Endothelial cell of umbilical vein (primary cell): ENCODE measurements around the gene DTX3. TPM values are rescaled to one million over a fixed set of nuclear protein-coding genes. Genes with fewer than 3 reads are reported as not detected.

Experiments
- BruUV-seq: library from RNA; stranded (reverse); fragments of 400-500 nt; replicated peaks from 2 replicates; lab custom pipeline; 2021; lab: Mats Ljungman, UMichigan
- CTCF ChIA-PET: fragments of 300-600, 350-600 bp; sonication (Branson Sonifier 250); formaldehyde crosslinking; loops from one replicate; lab custom pipeline; 2021; ENCODE audit warnings: antibody characterized with exemption, inconsistent platforms; lab: Charles Lee
- POLR2A ChIA-PET: fragments of 300-600, 350-600 bp; sonication (Branson Sonifier 250); formaldehyde crosslinking; loops from one replicate; lab custom pipeline; 2021; ENCODE audit warnings: antibody characterized with exemption, inconsistent platforms; lab: Charles Lee
- DNase-seq: peaks from one replicate; pipeline ENCODE4 v3.0.0-alpha.2; 2011; ENCODE audit warnings: low read depth, low spot score
- FAIRE-seq: peaks from 2 replicates; lab custom pipeline; 2011; peaks lifted over from hg19 to GRCh38; lab: Jason Lieb, UNC
- H2AFZ ChIP-seq: 2 replicates; pipeline ENCODE4 v1.6.0; 2012; ENCODE audit warnings: low read depth, low read length, control low read depth, inconsistent platforms
- H3K27ac ChIP-seq: 2 replicates; pipeline ENCODE4 v1.5.1; 2011; ENCODE audit warnings: low read depth, mild to moderate bottlenecking, control low read depth, low read length, moderate library complexity; ENCODE audit not compliant: insufficient read depth
- H3K27me3 ChIP-seq, 2 experiments: 2 replicates each; pipeline versions ENCODE4 v1.6.0 to v1.6.1; 2011; ENCODE audit warnings: low read length in 2 of 2, mixed read lengths in 1 of 2; ENCODE audit not compliant: control insufficient read depth in 2 of 2, insufficient read depth in 2 of 2
- H3K36me3 ChIP-seq, 2 experiments: 2 replicates in 1 of 2; 3 replicates in 1 of 2; pipeline ENCODE4 v1.5.1; 2011; ENCODE audit warnings: low read length in 2 of 2, mild to moderate bottlenecking in 1 of 2, moderate library complexity in 1 of 2; ENCODE audit not compliant: control insufficient read depth in 2 of 2, insufficient read depth in 2 of 2; ENCODE audit errors: extremely low read depth in 1 of 2
- H3K4me1 ChIP-seq: 3 replicates; pipeline ENCODE4 v1.5.1; 2011; ENCODE audit warnings: mild to moderate bottlenecking, low read length; ENCODE audit not compliant: control insufficient read depth, insufficient read depth; ENCODE audit errors: extremely low read depth
- H3K4me2 ChIP-seq: 2 replicates; pipeline ENCODE4 v1.6.1; 2011; ENCODE audit warnings: low read length, control low read depth, mixed read lengths; ENCODE audit not compliant: insufficient read depth
- H3K4me3 ChIP-seq, 3 experiments: fragments of 200-600 bp in 1 of 3; sonication (generic), shearing (Covaris generic) in 1 of 3; replicated peaks in 1 of 3; 2 replicates each; pipeline ENCODE4 v1.5.1; 2011 to 2016; ENCODE audit warnings: control low read depth in 3 of 3, low read length in 3 of 3, mild to moderate bottlenecking in 2 of 3, inconsistent platforms in 1 of 3, low read depth in 1 of 3, moderate library complexity in 1 of 3; ENCODE audit not compliant: insufficient read depth in 1 of 3
- H3K79me2 ChIP-seq: 2 replicates; pipeline ENCODE4 v1.6.0; 2012; ENCODE audit warnings: low read length, inconsistent platforms; ENCODE audit not compliant: control insufficient read depth, insufficient read depth
- H3K9ac ChIP-seq: replicated peaks from 2 replicates; pipeline ENCODE3; 2011; ENCODE audit warnings: low read length, control low read depth; ENCODE audit not compliant: insufficient read depth; ENCODE audit errors: extremely low read depth
- H3K9me1 ChIP-seq: replicated peaks from 3 replicates; pipeline ENCODE4 v1.6.0; 2011; ENCODE audit warnings: mild to moderate bottlenecking, low read length; ENCODE audit not compliant: control insufficient read depth, insufficient read depth; ENCODE audit errors: extremely low read depth
- H3K9me3 ChIP-seq: replicated peaks from 2 replicates; pipeline ENCODE4 v1.5.1; 2012; ENCODE audit warnings: low read length, inconsistent platforms; ENCODE audit not compliant: control insufficient read depth, insufficient read depth
- H4K20me1 ChIP-seq: replicated peaks from 2 replicates; pipeline ENCODE3; 2011; ENCODE audit warnings: mild to moderate bottlenecking, low read length; ENCODE audit not compliant: control insufficient read depth, insufficient read depth; ENCODE audit errors: extremely low read depth
- EZH2 ChIP-seq: IDR thresholded peaks from 2 replicates; pipeline ENCODE4 v1.6.1; 2012; ENCODE audit warnings: borderline replicate concordance, low read depth, mild to moderate bottlenecking, moderate library complexity, low read length, inconsistent platforms; ENCODE audit not compliant: severe bottlenecking
- FOS ChIP-seq: IDR thresholded peaks from 2 replicates; pipeline ENCODE4 v1.6.1; 2011; ENCODE audit warnings: mild to moderate bottlenecking, low read length, moderate library complexity, borderline replicate concordance; ENCODE audit not compliant: insufficient read depth
- GATA2 ChIP-seq: IDR thresholded peaks from 2 replicates; pipeline ENCODE4 v1.7.0; 2011; ENCODE audit warnings: low read depth, mild to moderate bottlenecking, moderate library complexity, mixed read lengths, low read length; ENCODE audit not compliant: insufficient read length, insufficient read depth
- JUN ChIP-seq: IDR thresholded peaks from 2 replicates; pipeline ENCODE4 v1.6.1; 2011; ENCODE audit warnings: borderline replicate concordance, low read depth; ENCODE audit not compliant: insufficient read length, insufficient read depth
- MYC ChIP-seq: IDR thresholded peaks from one replicate; pipeline ENCODE4 v1.6.1; 2011; ENCODE audit warnings: mild to moderate bottlenecking, low read depth, low read length
- POLR2A ChIP-seq: IDR thresholded peaks from 2 replicates; pipeline ENCODE4 v1.6.1; 2012; ENCODE audit warnings: low read depth, mild to moderate bottlenecking, control low read depth, low read length
- POLR2AphosphoS5 ChIP-seq: IDR thresholded peaks from 2 replicates; pipeline ENCODE4 v1.6.1; 2012; ENCODE audit warnings: low read depth, mild to moderate bottlenecking, control low read depth, low read length, moderate library complexity; ENCODE audit not compliant: insufficient read depth
- dilution Hi-C: fragments of 300-500 bp; cut with MboI; formaldehyde crosslinking; loops from one replicate; pipeline ENCODE4 v1.15.0; 2019; ENCODE audit warnings: low sequenced_read_pairs; ENCODE audit not compliant: extremely low pct_ligation_motif_present
- intact Hi-C: fragments of 100-400 bp; cut with micrococcal nuclease; formaldehyde crosslinking; loops from one replicate; pipeline ENCODE4 v1.10.0; 2022
- polyA plus RNA-seq, 4 experiments: library from polyadenylated mRNA; depleted of rRNA in 3 of 4; stranded (reverse) in 3 of 4; unstranded in 1 of 4; fragments of >200 nt; gene quantifications; 2 replicates each; pipeline versions ENCODE4 v1.2.1 to v1.2.3, GENCODE V29; 2011 to 2012; ENCODE audit warnings: missing spikeins in 1 of 4
- total RNA-seq: library from RNA; stranded (reverse); gene quantifications from 2 replicates; pipeline ENCODE4 v1.2.3, GENCODE V29; 2021
- TF ChIP-seq, protein P1 (sequence below), 2 donors: IDR thresholded peaks; 1 replicate in 1 of 2; 2 replicates in 1 of 2; pipeline ENCODE4 v1.5.1; 2011; ENCODE audit warnings: low read length in 2 of 2, mild to moderate bottlenecking in 2 of 2, moderate library complexity in 2 of 2, control low read depth in 1 of 2, inconsistent platforms in 1 of 2, low read depth in 1 of 2; ENCODE audit not compliant: insufficient read depth in 1 of 2; ENCODE audit errors: extremely low read depth in 1 of 2
- TF ChIP-seq, protein P2 (sequence below): IDR thresholded peaks from 2 replicates; pipeline ENCODE4 v1.6.1; 2011; ENCODE audit not compliant: insufficient read depth, insufficient read length

Gene DTX3
- total and polyA plus RNA-seq, 2 donors (not counting 3 experiments of a cell fraction or from before 2014, with no cell fraction given) = 34.5 to 51.4 TPM

DNA sequence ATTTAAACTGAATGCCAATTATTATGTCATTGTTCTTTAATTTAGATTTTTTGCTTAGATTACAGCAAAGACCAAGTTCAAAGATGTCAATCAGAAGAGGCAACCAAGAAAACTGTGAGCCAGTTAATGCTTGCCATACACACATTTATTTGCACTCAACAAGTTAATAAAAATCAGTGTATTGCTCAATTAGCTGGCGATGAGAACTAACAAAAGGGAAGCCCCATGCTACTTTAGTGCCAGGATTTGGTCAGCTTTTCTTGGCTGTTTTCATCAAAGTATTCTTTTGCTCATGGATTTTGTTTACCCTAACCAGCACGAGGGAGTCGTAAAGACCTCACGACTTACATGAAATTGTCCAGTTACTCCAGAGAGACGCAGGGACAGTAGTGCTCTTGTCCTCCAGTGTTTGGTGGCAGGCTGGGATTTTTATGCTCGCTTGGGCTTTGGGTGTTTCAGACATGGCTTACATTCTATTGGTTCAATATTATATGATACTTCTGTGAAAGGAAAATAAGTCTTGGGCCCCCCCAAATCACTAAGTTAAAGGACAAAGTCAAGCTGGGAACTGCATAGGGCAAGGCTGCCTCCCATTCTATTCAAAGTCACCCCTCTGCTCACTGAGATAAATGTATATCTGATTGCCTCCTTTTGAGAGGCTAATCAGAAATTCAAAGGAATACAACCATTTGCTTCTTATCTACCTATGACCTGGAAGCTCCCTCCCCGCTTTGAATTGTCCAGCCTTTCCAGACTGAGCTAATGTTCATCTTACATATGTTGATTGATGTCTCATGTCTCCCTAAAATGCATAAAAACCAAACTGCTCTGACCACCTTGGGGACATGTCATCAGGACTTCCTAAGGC, 35.8 kb downstream of the DTX3 start:
- Histone ChIP-seq H3K36me3 (no peaks in the 10 kb centered on the region), H3K27me3 (peaks cover 14 to 17% of the 10 kb centered on the region in 2 experiments), H3K4me3 (no peak overlapping the region), H3K9ac (no peak overlapping the region), H3K27ac (no peak overlapping the region), H3K79me2 (no peaks in the 10 kb centered on the region), H2AFZ (no peak overlapping the region), H3K4me1 (no peaks in the 10 kb centered on the region), H3K4me2 (no peak overlapping the region), H3K9me3 (no peaks in the 10 kb centered on the region), H4K20me1 (no peaks in the 10 kb centered on the region), H3K9me1 (no peaks in the 10 kb centered on the region)
- dilution Hi-C loops = no loop called here
- intact Hi-C loops = no loop called here
- DNase-seq (no peak), FAIRE-seq (no peak)
- ChIA-PET POLR2A (no interaction called here), CTCF (interaction anchor here (1.2 kb wide), 1 partner anchor 14 kb away, joined by 3 read pairs; no protein-coding TSS in a partner anchor)
- TF ChIP-seq, protein P1, sequence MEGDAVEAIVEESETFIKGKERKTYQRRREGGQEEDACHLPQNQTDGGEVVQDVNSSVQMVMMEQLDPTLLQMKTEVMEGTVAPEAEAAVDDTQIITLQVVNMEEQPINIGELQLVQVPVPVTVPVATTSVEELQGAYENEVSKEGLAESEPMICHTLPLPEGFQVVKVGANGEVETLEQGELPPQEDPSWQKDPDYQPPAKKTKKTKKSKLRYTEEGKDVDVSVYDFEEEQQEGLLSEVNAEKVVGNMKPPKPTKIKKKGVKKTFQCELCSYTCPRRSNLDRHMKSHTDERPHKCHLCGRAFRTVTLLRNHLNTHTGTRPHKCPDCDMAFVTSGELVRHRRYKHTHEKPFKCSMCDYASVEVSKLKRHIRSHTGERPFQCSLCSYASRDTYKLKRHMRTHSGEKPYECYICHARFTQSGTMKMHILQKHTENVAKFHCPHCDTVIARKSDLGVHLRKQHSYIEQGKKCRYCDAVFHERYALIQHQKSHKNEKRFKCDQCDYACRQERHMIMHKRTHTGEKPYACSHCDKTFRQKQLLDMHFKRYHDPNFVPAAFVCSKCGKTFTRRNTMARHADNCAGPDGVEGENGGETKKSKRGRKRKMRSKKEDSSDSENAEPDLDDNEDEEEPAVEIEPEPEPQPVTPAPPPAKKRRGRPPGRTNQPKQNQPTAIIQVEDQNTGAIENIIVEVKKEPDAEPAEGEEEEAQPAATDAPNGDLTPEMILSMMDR (IDR thresholded peaks at IDR 0.05; ENCODE audit: extremely low read depth in 1 of 2, insufficient read depth in 1 of 2, low read depth in 1 of 2, low read length in 2 of 2) = no peak
- TF ChIP-seq POLR2AphosphoS5 (no peak), GATA2 (no peak), EZH2 (no peak), POLR2A (no peak), JUN (no peak), MYC (no peak), FOS (no peak)
- TF ChIP-seq, protein P2, sequence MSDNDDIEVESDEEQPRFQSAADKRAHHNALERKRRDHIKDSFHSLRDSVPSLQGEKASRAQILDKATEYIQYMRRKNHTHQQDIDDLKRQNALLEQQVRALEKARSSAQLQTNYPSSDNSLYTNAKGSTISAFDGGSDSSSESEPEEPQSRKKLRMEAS = no peak
- BruUV-seq = no TSS peak
